Pancreas (tissue), 10 donors: ENCODE data around the gene SPINK6. TPM values are rescaled to one million over a fixed set of nuclear protein-coding genes. Genes with fewer than 3 reads are reported as not detected.

Source experiments
- ATAC-seq, 4 donors: fragments of 200-7000 bp; cut with Tn5 transposase; one replicate each; pipeline versions ENCODE4 v1.8.0 to v1.9.1; 2020; ENCODE audit warnings: mild to moderate bottlenecking in 4 of 4, moderate library complexity in 4 of 4
- DNase-seq, 6 donors: peaks; one replicate each; pipeline ENCODE4 v3.0.0-alpha.2; 2020
- FAIRE-seq: peaks from 2 replicates; lab custom pipeline; 2012; peaks lifted over from hg19 to GRCh38; lab: Jason Lieb, UNC
- H3K27ac ChIP-seq, 4 donors: fragments of 200-600 bp; sonication (generic); 1 replicate in 3 of 4; 2 replicates in 1 of 4; pipeline versions ENCODE4 v1.5.0 to v1.8.0; 2020
- H3K27me3 ChIP-seq, 4 donors: fragments of 200-600 bp; one replicate each; pipeline ENCODE4 v1.8.0; 2021
- H3K36me3 ChIP-seq, 3 donors: fragments of 200-600 bp; sonication (generic) in 1 of 3; one replicate each; pipeline versions ENCODE4 v1.5.0 to v1.8.0; 2020 to 2021
- H3K4me1 ChIP-seq, 3 donors: fragments of 200-600 bp; one replicate each; pipeline ENCODE4 v1.8.0; 2021
- H3K4me3 ChIP-seq, 4 donors: fragments of 200-600 bp; sonication (generic) in 2 of 4; one replicate each; pipeline versions ENCODE4 v1.5.0 to v1.8.0; 2020 to 2021
- H3K9me3 ChIP-seq, 4 donors: fragments of 200-600 bp; one replicate each; pipeline ENCODE4 v1.8.0; 2021
- CTCF ChIP-seq, 4 donors: fragments of 200-600 bp; sonication (generic) in 3 of 4; IDR thresholded peaks; one replicate each; pipeline versions ENCODE4 v1.5.0 to v1.8.0; 2021; ENCODE audit warnings: antibody characterized with exemption in 4 of 4
- WGBS, 2 donors: extraction: QIAGEN DNeasy Blood & Tissue Kit; methylation state at CpG; one replicate each; pipeline ENCODE4 v1.1.7; 2013; 5-methylcytosine and 5-hydroxymethylcytosine counted together
- intact Hi-C, 3 donors: fragments of 100-400 bp; cut with DNase I; formaldehyde crosslinking; loops; one replicate each; pipeline versions ENCODE4 v1.11.1 to v1.14.2; 2022
- polyA plus RNA-seq, 2 donors: library from polyadenylated mRNA; stranded (reverse); fragments of 200-250 nt; gene quantifications; one replicate each; pipeline ENCODE4 v1.2.3, GENCODE V29; 2013
- total RNA-seq, 6 donors: library from RNA; stranded (reverse); fragmentation: NEBNext Ultra II Directional in 4 of 6; extraction: Animal tissue kit (Norgen Biotek cat#: 25700) in 4 of 6; gene quantifications; one replicate each; pipeline versions ENCODE4 v1.2.1 to v1.2.4, GENCODE V29; 2021 to 2023
- donor health status: healthy with polysubstance abuse.
- donor health status: DM: no; HTN: no; CAD: no; lungs with moderate emphysema.
- donor health status: DM: no; HTN: no; CAD: no.
- donor health status: control.
- donor health status: control.
- donor health status: Bipolar disorder and iron deficiency.
- donor health status: DM: yes; HTN: yes; CAD: no.
- donor health status: DM: no; HTN: no; CAD: no.
- donor health status: DM: no; HTN: no; CAD: no.
- donor health status: DM: yes; HTN: yes; CAD: no.

The SPINK6 gene
- total RNA-seq (not detected), polyA plus RNA-seq (not detected)

GRCh38 chr5:148202531-148203203 lies at the start of gene SPINK6:
Gene SPINK6 (plus strand): TSS chr5:148203042. CDS start chr5:148203097, 55 bp downstream.
- no peak within 1 kb of the TSS for H3K27ac ChIP-seq
- ATAC-seq (no peak), DNase-seq (no peak), FAIRE-seq (no peak)
- TF ChIP-seq CTCF (IDR thresholded peaks at IDR 0.05) = no peak
- no peaks in the 10 kb centered on the region for H3K27me3 ChIP-seq
- H3K9me3 ChIP-seq = no peaks in the 10 kb centered on the region
- H3K4me3 ChIP-seq = no peak within 1 kb of the TSS
- peaks cover 0 to 9% (median 0%) of the 10 kb centered on the region in 3 donors for H3K4me1 ChIP-seq
- no peaks in the 10 kb centered on the region for H3K36me3 ChIP-seq
- intact Hi-C loops = no loop called here
- WGBS, 2 donors = 94 to 96% methylated on average over 2 of the region's 2 CpGs

- intact Hi-C loops = no loop called here
- Histone ChIP-seq H3K4me3 (no peak overlapping the region), H3K27me3 (no peaks in the 10 kb centered on the region), H3K36me3 (no peaks in the 10 kb centered on the region), H3K27ac (no peak overlapping the region), H3K4me1 (peaks cover 0 to 11% (median 0%) of the 10 kb centered on the region in 3 donors), H3K9me3 (no peaks in the 10 kb centered on the region)
- WGBS, 2 donors = 89 to 95% methylated on average over 1 of the region's 1 CpG
- no peak for ATAC-seq
- DNase-seq = no peak
- no peak for FAIRE-seq
- TF ChIP-seq CTCF (IDR thresholded peaks at IDR 0.05) = no peak
Observed at GRCh38 chr5:148156609-148157008, 46.2 kb upstream of the SPINK6 start.

GRCh38 chr5:148162038-148162437 lies 40.8 kb upstream of the SPINK6 start:
- intact Hi-C loops = no loop called here
- no peak overlapping the region for H3K4me3 ChIP-seq
- FAIRE-seq = no peak
- H3K27me3 ChIP-seq = no peaks in the 10 kb centered on the region
- no peaks in the 10 kb centered on the region for H3K9me3 ChIP-seq
- H3K36me3 ChIP-seq = no peaks in the 10 kb centered on the region
- DNase-seq = no peak
- WGBS, 2 donors = 94 to 98% methylated on average over 1 of the region's 1 CpG
- no peaks in the 10 kb centered on the region for H3K4me1 ChIP-seq
- no peak for TF ChIP-seq CTCF (IDR thresholded peaks at IDR 0.05)
- H3K27ac ChIP-seq = no peak overlapping the region
- ATAC-seq = no peak

- Histone ChIP-seq H3K4me3 (no peak overlapping the region), H3K27me3 (no peaks in the 10 kb centered on the region), H3K4me1 (no peaks in the 10 kb centered on the region), H3K9me3 (no peaks in the 10 kb centered on the region), H3K27ac (no peak overlapping the region), H3K36me3 (no peaks in the 10 kb centered on the region)
- intact Hi-C loops = no loop called here
- ATAC-seq (no peak), DNase-seq (no peak), FAIRE-seq (no peak)
- 81 to 89% methylated on average over 1 of the region's 1 CpG for WGBS, 2 donors
- TF ChIP-seq CTCF (IDR thresholded peaks at IDR 0.05) = no peak
Observed at GRCh38 chr5:148163345-148163744, 39.5 kb upstream of the SPINK6 start.

- Histone ChIP-seq H3K36me3 (no peaks in the 10 kb centered on the region), H3K4me3 (no peak overlapping the region), H3K4me1 (no peaks in the 10 kb centered on the region), H3K9me3 (no peaks in the 10 kb centered on the region), H3K27me3 (no peaks in the 10 kb centered on the region), H3K27ac (no peak overlapping the region)
- no peak for FAIRE-seq
- no peak for TF ChIP-seq CTCF (IDR thresholded peaks at IDR 0.05)
- 66 to 78% methylated on average over 4 of the region's 4 CpGs for WGBS, 2 donors
- DNase-seq = no peak
- no peak for ATAC-seq
- intact Hi-C loops = no loop called here
Observed at GRCh38 chr5:148166550-148167283, 36.1 kb upstream of the SPINK6 start.
